ENCODE measurements around the gene SLC8A3. TPM values are rescaled to one million over a fixed set of nuclear protein-coding genes. Genes with fewer than 3 reads are reported as not detected.

Gene SLC8A3
- total RNA-seq, 1 experiment from 2014 or later, result not detected

DNA sequence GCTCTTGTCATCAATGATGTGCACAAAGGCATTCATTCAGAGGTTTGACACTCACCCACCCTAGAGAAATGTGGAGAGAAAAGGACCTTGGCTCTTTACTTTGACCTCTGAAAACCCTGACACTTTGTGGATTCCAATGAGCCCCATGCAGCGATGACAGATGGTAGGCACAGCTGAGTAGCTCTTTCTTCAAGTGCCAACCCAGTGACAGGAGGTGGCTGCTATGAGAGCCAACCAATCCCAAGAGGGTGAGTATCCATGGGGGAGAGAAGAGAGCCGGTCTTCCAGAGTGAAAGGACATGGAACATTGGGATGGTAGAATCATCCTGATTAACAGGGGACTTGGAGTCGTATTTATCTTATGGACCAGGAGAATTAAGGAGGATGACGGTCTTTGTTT is 17.8 kb downstream of the SLC8A3 start (continued):
- TF ChIP-seq, protein P1, sequence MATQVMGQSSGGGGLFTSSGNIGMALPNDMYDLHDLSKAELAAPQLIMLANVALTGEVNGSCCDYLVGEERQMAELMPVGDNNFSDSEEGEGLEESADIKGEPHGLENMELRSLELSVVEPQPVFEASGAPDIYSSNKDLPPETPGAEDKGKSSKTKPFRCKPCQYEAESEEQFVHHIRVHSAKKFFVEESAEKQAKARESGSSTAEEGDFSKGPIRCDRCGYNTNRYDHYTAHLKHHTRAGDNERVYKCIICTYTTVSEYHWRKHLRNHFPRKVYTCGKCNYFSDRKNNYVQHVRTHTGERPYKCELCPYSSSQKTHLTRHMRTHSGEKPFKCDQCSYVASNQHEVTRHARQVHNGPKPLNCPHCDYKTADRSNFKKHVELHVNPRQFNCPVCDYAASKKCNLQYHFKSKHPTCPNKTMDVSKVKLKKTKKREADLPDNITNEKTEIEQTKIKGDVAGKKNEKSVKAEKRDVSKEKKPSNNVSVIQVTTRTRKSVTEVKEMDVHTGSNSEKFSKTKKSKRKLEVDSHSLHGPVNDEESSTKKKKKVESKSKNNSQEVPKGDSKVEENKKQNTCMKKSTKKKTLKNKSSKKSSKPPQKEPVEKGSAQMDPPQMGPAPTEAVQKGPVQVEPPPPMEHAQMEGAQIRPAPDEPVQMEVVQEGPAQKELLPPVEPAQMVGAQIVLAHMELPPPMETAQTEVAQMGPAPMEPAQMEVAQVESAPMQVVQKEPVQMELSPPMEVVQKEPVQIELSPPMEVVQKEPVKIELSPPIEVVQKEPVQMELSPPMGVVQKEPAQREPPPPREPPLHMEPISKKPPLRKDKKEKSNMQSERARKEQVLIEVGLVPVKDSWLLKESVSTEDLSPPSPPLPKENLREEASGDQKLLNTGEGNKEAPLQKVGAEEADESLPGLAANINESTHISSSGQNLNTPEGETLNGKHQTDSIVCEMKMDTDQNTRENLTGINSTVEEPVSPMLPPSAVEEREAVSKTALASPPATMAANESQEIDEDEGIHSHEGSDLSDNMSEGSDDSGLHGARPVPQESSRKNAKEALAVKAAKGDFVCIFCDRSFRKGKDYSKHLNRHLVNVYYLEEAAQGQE (IDR thresholded peaks at IDR 0.05; ENCODE audit: low read depth), result no peak
- TF ChIP-seq RAD21 (IDR thresholded peaks at IDR 0.05; ENCODE audit: low read depth) (no peak), SRF (IDR thresholded peaks at IDR 0.05; ENCODE audit: low read depth) (no peak), CEBPB (IDR thresholded peaks at IDR 0.05; ENCODE audit: low read depth) (no peak), SIN3A (IDR thresholded peaks at IDR 0.05; ENCODE audit: low read depth) (no peak), YY1 (IDR thresholded peaks at IDR 0.05; ENCODE audit: extremely low read depth, insufficient replicate concordance, low read depth, low read length) (no peak), ZFX (IDR thresholded peaks at IDR 0.05) (no peak)
- TF ChIP-seq, protein P2, sequence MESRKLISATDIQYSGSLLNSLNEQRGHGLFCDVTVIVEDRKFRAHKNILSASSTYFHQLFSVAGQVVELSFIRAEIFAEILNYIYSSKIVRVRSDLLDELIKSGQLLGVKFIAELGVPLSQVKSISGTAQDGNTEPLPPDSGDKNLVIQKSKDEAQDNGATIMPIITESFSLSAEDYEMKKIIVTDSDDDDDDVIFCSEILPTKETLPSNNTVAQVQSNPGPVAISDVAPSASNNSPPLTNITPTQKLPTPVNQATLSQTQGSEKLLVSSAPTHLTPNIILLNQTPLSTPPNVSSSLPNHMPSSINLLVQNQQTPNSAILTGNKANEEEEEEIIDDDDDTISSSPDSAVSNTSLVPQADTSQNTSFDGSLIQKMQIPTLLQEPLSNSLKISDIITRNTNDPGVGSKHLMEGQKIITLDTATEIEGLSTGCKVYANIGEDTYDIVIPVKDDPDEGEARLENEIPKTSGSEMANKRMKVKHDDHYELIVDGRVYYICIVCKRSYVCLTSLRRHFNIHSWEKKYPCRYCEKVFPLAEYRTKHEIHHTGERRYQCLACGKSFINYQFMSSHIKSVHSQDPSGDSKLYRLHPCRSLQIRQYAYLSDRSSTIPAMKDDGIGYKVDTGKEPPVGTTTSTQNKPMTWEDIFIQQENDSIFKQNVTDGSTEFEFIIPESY (IDR thresholded peaks at IDR 0.05; ENCODE audit: extremely low read depth, insufficient replicate concordance, low read length), result no peak
- TF ChIP-seq, protein P3, sequence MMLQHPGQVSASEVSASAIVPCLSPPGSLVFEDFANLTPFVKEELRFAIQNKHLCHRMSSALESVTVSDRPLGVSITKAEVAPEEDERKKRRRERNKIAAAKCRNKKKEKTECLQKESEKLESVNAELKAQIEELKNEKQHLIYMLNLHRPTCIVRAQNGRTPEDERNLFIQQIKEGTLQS (IDR thresholded peaks at IDR 0.05), result no peak

DNA sequence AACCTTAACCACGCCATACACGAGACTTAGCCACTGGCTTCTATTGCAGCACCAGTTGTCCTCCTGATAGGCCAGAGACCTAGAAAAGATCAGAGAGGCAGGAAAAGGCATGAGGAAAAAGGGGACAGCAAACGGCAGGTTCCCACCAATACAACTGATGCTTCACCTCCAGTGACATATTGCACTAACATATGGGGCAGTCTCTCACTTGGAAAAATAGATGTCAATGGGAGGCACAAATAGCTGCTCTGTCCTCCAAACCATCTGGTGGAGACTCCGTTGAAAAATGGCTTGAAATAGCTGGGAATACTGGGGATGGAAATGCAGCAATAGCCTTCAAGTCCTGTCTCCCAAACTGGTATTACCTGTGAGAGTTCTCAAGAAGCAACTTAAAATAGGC is 20.3 kb downstream of the SLC8A3 start:
- H3K4me3 ChIP-seq (replicated peaks in 1 of 2; ENCODE audit: low read depth in 1 of 2, low read length in 2 of 2), result no peak overlapping the region
- no peaks in the 10 kb centered on the region for H3K4me1 ChIP-seq (ENCODE audit: control insufficient read depth in 1 of 2, insufficient read depth in 2 of 2, low read length in 2 of 2)
- no peaks in the 10 kb centered on the region for H4K20me1 ChIP-seq (ENCODE audit: insufficient read depth)
- RAD21 ChIA-PET (ENCODE audit: low non-redundant PET in 1 of 2, low total read pairs in 2 of 2, uncharacterized antibody in 2 of 2, unreplicated experiment in 2 of 2), result no interaction called here
- TF ChIP-seq ELF1 (IDR thresholded peaks at IDR 0.05; ENCODE audit: borderline replicate concordance, low read depth) (no peak), EZH2 (IDR thresholded peaks at IDR 0.05) (no peak), POLR2A (IDR thresholded peaks at IDR 0.05; ENCODE audit: borderline replicate concordance, extremely low read depth, insufficient read depth, insufficient read length) (no peak), SIN3A (IDR thresholded peaks at IDR 0.05; ENCODE audit: low read depth) (no peak), FOSL1 (IDR thresholded peaks at IDR 0.05; ENCODE audit: low read depth) (no peak), POLR2AphosphoS5 (IDR thresholded peaks at IDR 0.05; ENCODE audit: low read depth, low read length) (no peak), JUND (IDR thresholded peaks at IDR 0.05) (no peak)
- TF ChIP-seq, protein P4, sequence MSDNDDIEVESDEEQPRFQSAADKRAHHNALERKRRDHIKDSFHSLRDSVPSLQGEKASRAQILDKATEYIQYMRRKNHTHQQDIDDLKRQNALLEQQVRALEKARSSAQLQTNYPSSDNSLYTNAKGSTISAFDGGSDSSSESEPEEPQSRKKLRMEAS (IDR thresholded peaks at IDR 0.05), result no peak
- TF ChIP-seq, protein P3 (IDR thresholded peaks at IDR 0.05), result no peak
- TF ChIP-seq, protein P1 (IDR thresholded peaks at IDR 0.05; ENCODE audit: low read depth), result no peak
- no peak overlapping the region for H2AFZ ChIP-seq (ENCODE audit: low read depth, low read length, poor library complexity, severe bottlenecking)
- CTCF ChIA-PET, result no interaction called here
- no peak overlapping the region for H3K9ac ChIP-seq (ENCODE audit: low read length)
- DNase-seq (ENCODE audit: low read depth, low spot score), result no peak
- H3K36me3 ChIP-seq (ENCODE audit: control insufficient read depth in 1 of 2, insufficient read depth in 2 of 2, low read length in 2 of 2), result no peaks in the 10 kb centered on the region
- no TSS peak for BruUV-seq (replicated peaks)
- ATAC-seq, result no peak
- H3K27me3 ChIP-seq (ENCODE audit: insufficient read depth, low read length), result peaks cover 78% of the 10 kb centered on the region
- no peak overlapping the region for H3K27ac ChIP-seq (ENCODE audit: low read depth, low read length)
- intact Hi-C loops (cut with micrococcal nuclease), result no loop called here
- POLR2A ChIA-PET, result no interaction called here
- H3K4me2 ChIP-seq (ENCODE audit: low read length), result no peak overlapping the region
- no peaks in the 10 kb centered on the region for H3K79me2 ChIP-seq (ENCODE audit: insufficient read depth, low read length)
- no peaks in the 10 kb centered on the region for H3K9me3 ChIP-seq (ENCODE audit: control insufficient read depth in 1 of 2, insufficient read depth in 1 of 2, low read depth in 1 of 2, low read length in 2 of 2)
- H3K9me2 ChIP-seq (ENCODE audit: insufficient read depth), result no peaks in the 10 kb centered on the region
